Gastrocnemius medialis (tissue), 4 donors: ENCODE data around the gene RNF31.

Experiments used
- CTCF ChIP-seq, 5 experiments: fragments of 450-650 bp in 3 of 5; fragments of 200-600 bp in 2 of 5; sonication (generic) in 2 of 5; IDR thresholded peaks in 4 of 5; conservative IDR thresholded peaks in 1 of 5; 1 replicate in 4 of 5; 2 replicates in 1 of 5; pipeline ENCODE4 v1.5.1; 2016 to 2019; ENCODE audit warnings: antibody characterized with exemption in 5 of 5, mild to moderate bottlenecking in 3 of 5, moderate library complexity in 3 of 5
- POLR2A ChIP-seq, 2 donors: fragments of 450-650 bp; IDR thresholded peaks; one replicate each; pipeline ENCODE4 v1.6.1; 2017; ENCODE audit warnings: antibody characterized with exemption in 2 of 2, mild to moderate bottlenecking in 2 of 2, moderate library complexity in 2 of 2

DNA sequence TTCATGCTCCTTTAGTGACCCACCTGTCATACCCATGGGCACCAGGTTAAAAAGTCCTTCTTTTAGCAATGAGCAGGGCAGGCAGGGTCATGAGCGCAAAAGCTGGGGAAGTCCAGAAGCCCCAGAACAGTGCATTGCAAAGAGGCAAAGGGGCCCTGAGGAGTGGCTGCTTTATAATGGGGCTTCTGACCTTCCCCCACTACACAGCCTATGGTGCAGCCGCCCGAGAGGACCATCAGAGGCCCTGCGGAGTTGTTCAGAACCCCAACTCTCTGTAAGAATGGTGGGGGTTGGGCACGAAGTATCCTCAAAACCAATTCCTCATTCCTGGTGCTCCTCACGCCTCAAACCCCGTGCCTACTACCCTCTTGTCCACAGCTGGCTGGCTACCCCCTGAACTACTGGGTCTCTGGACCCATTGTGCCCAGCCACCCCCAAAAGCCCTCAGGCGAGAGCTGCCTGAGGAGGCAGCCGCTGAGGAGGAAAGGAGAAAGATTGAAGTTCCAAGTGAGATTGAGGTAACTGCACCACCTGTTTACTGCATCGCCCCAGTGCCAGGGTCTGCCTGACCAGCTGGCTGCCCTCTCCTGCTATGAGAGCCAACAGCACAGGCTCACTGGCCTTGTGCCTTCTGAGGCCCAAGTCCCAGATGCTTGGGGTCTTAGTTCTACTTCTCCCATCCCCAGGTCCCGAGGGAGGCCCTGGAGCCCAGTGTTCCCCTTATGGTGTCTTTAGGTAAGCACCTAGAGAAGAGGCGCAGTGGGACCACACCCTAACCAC is 31.3 kb downstream of the RNF31 start:
- TF ChIP-seq CTCF (IDR thresholded peaks at IDR 0.05 in 4 of 5, conservative IDR thresholded peaks at IDR 0.05 in 1 of 5) (no peak), POLR2A (IDR thresholded peaks at IDR 0.05) (no peak)
